Astrocyte of the hippocampus (primary cell): Measurements from ENCODE around the gene GNMT.
A peak's percentile ranks its signal among the peaks of the same experiment; 100 is the strongest.
"Not testable (repeated sequence)": the region's sequence is repeated elsewhere in the genome, so short reads cannot be mapped to it uniquely, and the experiment has no call there.

ENCODE experiments used
- DNase-seq: peaks from one replicate; pipeline ENCODE4 v3.0.0; 2011; ENCODE audit warnings: low read depth, low spot score

Gene GNMT

GRCh38 chr6:42974919-42975505 lies 14.5 kb downstream of the GNMT start:
- DNase-seq: no peak

GRCh38 chr6:42978487-42978838 lies 17.9 kb downstream of the GNMT start:
- DNase-seq: no peak

GRCh38 chr6:42978839-42979522 lies 18.4 kb downstream of the GNMT start, which contains the start of gene PEX6:
PEX6 (minus strand) TSS chr6:42979181; CDS start chr6:42979150, 31 bp downstream.
- peak; percentile 87 for DNase-seq

- no peak for DNase-seq
Measured at GRCh38 chr6:42979523-42980177, 19.1 kb downstream of the GNMT start.

DNA sequence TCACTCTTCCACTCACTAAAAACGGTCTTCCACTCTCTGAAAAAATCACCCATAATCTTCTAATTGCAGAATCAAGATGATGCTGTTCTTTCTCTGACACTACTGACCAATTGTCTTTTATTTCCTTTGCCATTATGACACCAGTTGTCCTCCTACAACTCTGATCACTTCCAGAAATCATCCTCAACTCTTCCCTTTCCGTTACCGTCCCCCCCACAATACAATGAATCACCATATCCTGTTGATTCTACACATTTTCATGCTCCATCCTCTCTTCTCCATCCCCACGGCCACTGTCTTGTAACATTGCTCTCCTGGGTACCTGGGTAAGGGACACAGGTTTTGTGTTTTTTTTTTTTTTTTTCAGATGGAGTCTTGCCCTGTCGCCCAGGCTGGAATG lies 21.3 kb downstream of the GNMT start:
- no peak for DNase-seq

DNA sequence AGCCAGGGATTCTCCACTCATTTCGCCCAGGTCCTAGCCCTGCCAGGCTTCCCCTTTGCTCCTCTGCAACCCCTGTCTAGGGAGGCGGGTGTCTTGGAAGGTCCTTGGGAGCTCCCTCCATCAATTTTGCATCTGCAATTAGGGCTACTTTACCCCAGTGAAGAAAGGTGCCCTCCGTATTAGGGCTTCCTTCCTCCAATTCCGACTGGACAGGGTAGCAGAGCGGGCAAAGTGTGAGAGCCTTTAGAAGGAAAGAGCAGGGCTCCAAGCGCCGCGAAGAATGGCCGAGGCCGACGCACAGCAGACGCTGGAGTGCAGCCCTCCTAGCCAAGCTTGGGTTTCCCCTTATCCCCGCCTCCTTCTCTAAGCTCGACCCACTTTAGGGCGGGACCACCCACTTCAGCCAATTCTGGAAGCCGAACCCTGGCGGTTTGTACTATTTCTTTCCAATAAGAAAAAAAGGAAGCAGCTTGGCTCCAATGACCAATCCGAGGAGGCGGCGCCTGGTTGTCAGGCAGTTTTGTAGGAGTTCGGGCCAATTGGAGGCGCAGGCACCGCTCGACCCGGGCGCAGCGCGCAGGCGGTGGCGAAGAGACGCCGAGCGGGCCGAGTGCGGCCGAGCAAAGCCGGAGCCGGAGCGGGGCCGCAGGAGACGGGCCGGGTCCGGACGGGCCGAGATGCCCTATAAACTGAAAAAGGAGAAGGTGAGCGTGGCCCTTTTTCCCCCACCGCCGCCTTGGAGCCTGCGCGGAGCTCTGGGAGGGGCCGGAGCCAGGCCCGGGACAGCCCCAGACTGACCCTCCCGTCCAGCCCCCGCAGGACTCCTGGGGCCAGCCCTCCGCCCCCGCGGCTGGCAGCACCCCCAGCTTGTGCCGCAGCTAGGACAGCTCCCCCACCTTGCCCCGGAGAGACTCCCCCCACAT lies 23.7 kb downstream of the GNMT start, which contains the start of gene PPP2R5D:
TSS of gene PPP2R5D (plus strand) at position 570 of the 923 bp plus-strand sequence. CDS start at position 678, 108 bp downstream.
- DNase-seq: peak; percentile 99

- DNase-seq: peak; percentile 31
Measured at GRCh38 chr6:42984924-42985475, 24.4 kb downstream of the GNMT start.

DNA sequence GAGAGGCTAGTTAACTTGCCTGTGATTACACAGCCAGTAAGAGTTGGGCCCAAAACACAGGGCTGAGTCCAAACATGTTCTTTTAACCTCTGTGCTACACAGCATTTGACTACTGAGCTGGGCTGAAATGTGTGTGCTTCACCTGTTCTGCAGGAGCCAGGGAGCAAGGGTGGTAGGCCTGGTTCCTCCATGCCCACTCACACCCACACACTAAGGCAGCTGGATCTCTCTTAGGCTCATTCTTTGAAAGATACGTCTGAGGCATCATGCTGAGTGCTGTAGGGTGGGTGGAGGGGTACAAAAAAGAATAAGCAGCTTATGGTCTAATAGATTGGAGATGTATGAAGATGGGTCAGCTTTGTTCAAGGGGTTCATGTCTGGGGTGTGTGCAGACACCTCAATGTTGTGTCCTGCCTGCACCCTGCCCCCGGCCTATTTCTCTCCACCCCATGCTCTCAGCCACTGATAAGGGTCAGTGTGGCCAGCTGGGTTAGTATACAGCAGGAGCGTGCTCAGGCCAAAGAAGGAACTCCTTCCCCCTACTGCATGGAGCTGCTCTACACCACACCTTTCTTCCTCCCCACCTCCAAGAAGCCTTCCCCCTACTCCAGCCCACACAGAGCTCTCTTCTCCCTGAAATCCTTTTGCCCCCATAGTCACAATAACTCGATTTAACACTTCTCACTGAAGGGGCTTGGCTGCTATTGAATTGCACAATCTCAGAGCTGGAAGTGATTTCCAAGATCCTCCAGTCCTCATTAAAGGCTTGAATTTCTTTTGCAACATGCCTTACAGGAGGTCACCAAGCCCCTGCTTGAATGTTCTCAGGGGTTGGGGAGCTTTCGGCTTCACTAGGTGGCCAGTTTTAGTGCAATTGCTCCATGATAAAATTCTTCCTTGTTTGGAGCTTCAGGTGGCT lies 27.2 kb downstream of the GNMT start:
- no peak for DNase-seq

- peak; percentile 49 for DNase-seq
Measured at GRCh38 chr6:42988486-42989020, 28.0 kb downstream of the GNMT start.

- DNase-seq: no peak
Measured at GRCh38 chr6:42989923-42990322, 29.4 kb downstream of the GNMT start.

GRCh38 chr6:42993445-42993844 lies 32.9 kb downstream of the GNMT start:
- no peak for DNase-seq

- no peak for DNase-seq
Measured at GRCh38 chr6:42996513-42996912, 36.0 kb downstream of the GNMT start.

GRCh38 chr6:42998205-42998604 lies 37.7 kb downstream of the GNMT start:
- not testable (repeated sequence) for DNase-seq

- DNase-seq: no peak
Measured at GRCh38 chr6:43001843-43002242, 41.3 kb downstream of the GNMT start.

GRCh38 chr6:43005844-43006243 lies 45.3 kb downstream of the GNMT start:
- DNase-seq: no peak

DNA sequence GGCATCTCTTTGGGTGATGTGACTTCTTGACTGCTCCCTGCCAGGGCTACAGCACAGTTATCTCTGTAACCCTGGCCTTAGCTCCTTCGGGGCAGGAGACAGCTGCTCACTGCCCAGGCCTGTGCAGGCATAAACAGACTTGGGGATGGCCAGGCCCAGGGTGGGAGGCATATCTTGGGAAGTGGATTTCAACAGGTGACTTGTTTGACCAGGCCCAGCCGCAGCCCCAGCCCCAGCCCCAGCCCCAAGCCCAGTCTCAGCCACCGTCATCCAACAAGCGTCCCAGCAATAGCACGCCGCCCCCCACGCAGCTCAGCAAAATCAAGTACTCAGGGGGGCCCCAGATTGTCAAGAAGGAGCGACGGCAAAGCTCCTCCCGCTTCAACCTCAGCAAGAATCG lies 45.7 kb downstream of the GNMT start:
- DNase-seq: no peak

DNA sequence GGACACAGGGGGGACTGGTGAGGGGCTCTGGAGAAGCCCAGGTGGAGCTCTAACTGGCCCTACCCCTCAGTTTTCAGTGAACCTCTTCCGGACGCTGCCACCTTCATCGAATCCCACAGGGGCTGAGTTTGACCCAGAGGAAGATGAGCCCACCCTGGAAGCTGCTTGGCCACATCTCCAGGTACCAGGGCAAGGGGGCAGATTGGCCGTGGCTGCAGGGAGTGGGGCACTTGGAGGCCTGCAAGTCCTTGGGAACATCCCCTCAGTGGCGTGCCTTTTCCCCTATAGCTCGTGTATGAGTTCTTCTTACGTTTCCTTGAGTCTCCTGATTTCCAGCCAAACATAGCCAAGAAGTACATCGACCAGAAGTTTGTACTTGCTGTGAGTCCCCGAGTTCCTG lies 46.6 kb downstream of the GNMT start:
- DNase-seq: no peak

DNA sequence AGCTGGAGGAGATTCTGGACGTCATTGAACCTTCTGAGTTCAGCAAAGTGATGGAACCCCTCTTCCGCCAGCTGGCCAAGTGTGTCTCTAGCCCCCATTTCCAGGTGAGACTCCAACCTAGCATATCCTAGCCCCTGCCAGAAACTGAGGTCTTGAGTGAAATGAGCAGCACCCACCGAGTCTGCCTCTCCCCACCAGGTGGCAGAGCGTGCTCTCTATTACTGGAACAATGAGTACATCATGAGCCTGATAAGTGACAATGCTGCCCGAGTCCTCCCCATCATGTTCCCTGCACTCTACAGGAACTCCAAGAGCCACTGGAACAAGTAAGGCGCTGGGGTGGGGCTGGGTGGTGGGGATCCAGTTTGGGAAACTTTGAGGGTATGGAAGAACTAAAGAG lies 48.6 kb downstream of the GNMT start:
- DNase-seq: peak; percentile 43

DNA sequence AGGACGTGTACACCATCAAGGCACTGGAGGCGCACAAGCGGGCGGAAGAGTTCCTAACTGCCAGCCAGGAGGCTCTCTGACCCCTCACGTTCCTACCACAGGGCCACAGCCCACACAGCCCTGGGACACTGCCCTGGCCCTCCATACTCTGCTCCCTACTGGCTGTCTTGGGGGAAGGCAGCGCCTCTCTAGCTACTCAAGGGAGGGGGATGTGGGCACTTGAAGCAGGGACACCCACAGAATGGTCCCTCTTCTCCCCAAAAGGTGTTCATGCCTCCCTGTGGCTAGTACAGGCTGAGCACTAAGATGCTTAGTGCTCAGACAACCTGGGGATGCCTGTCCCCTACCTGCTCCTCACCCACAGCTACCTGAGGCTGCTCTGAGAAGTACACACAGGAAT lies 50.7 kb downstream of the GNMT start:
- no peak for DNase-seq

GRCh38 chr6:43012364-43012763 lies 51.8 kb downstream of the GNMT start:
- DNase-seq: no peak
